ACC112 (cell line): ENCODE results near the gene IL18.

Source experiments
- H2AFZ ChIP-seq: fragments of 200-600 bp; sonication (generic); one replicate; pipeline ENCODE4 v1.6.0; 2017; ENCODE audit warnings: antibody characterized with exemption, low read length; ENCODE audit not compliant: unreplicated experiment
- H3K27ac ChIP-seq: fragments of 200-600 bp; sonication (generic); 2 replicates; pipeline ENCODE4 v1.5.1; 2014; ENCODE audit warnings: low read depth, mild to moderate bottlenecking, antibody characterized with exemption, low read length, moderate library complexity
- H3K27me3 ChIP-seq: fragments of 200-600 bp; sonication (generic); 2 replicates; pipeline ENCODE4 v1.6.1; 2014; ENCODE audit warnings: mild to moderate bottlenecking, antibody characterized with exemption, low read length, moderate library complexity, mixed read lengths; ENCODE audit not compliant: insufficient read depth
- H3K36me3 ChIP-seq: fragments of 200-600 bp; sonication (generic); 2 replicates; pipeline ENCODE4 v1.6.1; 2016; ENCODE audit warnings: mild to moderate bottlenecking, antibody characterized with exemption, low read length, moderate library complexity, mixed read lengths; ENCODE audit not compliant: insufficient read depth
- H3K4me1 ChIP-seq: fragments of 200-600 bp; sonication (generic); one replicate; pipeline ENCODE4 v1.6.1; 2016; ENCODE audit warnings: low read length, mixed read lengths; ENCODE audit not compliant: insufficient read depth, unreplicated experiment, control insufficient read depth
- H3K4me3 ChIP-seq: fragments of 200-600 bp; sonication (generic); 2 replicates; pipeline ENCODE4 v1.5.1; 2014; ENCODE audit warnings: mild to moderate bottlenecking, low read depth, low read length
- H3K79me2 ChIP-seq: fragments of 200-600 bp; sonication (generic); one replicate; pipeline ENCODE4 v1.6.0; 2016; ENCODE audit warnings: low read length; ENCODE audit not compliant: control insufficient read depth, unreplicated experiment, insufficient read depth

The IL18 gene

DNA sequence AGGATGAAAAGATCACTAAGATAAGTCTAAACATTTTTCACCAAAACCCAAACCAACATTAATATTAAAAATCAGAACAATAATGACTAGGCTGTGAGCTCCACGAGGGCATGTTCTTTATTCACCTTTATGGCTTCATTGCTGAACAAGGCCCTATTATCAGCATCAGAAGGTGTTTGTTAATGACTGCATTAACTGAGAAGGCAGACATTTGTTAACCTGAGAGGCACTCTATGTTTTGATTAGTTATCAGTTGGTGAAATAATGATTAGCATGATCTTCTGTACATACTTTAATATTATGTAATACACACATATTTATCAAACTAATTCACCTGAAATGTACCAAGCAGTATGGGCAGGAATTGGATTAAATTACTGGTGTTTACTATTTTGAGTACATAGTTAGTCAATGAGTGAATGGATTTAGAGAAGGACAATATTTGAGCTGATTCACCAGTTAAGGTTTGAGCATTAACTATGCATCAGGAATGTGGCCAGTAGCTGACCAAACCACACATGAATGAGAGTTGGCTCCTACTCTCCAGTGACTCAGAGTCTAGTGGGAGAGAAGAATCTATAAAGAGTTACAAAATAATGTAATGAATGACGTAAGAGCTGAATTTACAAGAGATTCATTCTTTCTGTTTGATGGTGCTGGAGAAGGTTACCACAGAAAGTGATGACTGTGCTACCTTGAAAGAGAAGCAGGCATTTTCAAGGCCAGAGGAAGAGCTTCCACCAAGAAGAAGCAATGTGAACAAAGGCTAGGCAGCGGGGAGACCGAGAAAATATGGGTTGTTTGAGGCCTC, 6.7 kb downstream of the IL18 start:
- Histone ChIP-seq H3K4me3 (no peak overlapping the region), H3K27ac (peak overlapping the region; percentile 76), H2AFZ (no peak overlapping the region), H3K79me2 (no peaks in the 10 kb centered on the region), H3K4me1 (peaks cover 28% of the 10 kb centered on the region), H3K27me3 (no peaks in the 10 kb centered on the region), H3K36me3 (no peaks in the 10 kb centered on the region)

DNA sequence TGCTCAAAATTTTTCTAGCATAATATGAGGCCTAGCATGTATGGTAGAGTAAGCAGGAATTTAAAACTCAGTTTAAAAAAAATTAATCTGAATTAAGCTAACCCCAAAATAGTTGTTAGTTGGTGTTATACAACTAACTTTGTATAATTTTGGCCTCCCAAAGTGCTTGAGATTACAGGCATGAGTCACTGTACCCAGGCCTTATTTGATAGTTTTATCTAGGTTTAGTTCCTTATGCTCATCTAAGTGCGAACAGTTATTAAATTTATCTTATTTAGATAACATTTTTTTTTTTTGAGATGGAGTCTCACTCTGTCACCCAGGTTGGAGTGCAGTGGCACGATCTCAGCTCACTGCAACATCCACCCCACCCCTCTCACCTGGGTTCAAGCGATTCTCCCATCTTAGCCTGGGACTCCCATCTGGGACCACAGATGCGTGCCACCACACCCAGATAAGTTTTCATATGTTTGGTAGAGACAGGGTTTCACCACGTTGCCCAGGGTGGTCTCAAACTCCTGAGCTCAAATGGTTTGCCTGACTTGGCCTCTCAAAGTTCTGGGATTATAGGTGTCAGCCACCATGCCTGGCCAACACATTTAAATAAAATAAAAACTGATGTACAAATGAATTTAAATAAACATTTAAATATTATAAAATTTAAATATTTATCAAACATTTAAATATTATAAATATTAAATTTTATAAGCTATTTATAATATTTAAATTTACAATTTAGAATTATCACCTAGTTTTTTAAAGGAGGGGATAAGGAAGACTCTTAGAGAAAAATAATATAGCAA, 7.5 kb downstream of the IL18 start:
- Histone ChIP-seq H2AFZ (no peak overlapping the region), H3K27me3 (no peaks in the 10 kb centered on the region), H3K4me1 (peaks cover 28% of the 10 kb centered on the region), H3K27ac (peak overlapping the region; percentile 76), H3K79me2 (no peaks in the 10 kb centered on the region), H3K4me3 (no peak overlapping the region), H3K36me3 (no peaks in the 10 kb centered on the region)

DNA sequence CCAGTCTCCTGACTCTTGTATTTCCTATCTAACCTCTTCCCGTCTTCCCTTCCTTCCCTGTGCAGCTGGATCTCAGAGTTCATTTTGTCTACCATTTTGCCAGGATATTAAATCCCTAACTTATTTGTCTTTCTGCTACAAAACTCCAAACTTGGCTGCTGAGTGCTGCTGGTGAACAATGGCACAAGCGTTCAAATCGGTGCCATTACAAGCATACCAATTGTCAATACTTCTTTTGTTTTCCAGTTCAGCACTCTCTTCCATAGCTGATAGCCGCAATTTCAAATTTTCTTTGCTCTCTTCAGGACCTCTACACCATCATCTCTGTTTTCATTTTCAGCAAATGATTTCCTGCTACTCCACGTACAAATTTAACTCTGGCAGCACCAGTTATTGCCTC, 13.4 kb downstream of the IL18 start:
- Histone ChIP-seq H2AFZ (no peak overlapping the region), H3K36me3 (no peaks in the 10 kb centered on the region), H3K27me3 (no peaks in the 10 kb centered on the region), H3K27ac (no peak overlapping the region), H3K79me2 (no peaks in the 10 kb centered on the region), H3K4me3 (no peak overlapping the region), H3K4me1 (no peaks in the 10 kb centered on the region)

DNA sequence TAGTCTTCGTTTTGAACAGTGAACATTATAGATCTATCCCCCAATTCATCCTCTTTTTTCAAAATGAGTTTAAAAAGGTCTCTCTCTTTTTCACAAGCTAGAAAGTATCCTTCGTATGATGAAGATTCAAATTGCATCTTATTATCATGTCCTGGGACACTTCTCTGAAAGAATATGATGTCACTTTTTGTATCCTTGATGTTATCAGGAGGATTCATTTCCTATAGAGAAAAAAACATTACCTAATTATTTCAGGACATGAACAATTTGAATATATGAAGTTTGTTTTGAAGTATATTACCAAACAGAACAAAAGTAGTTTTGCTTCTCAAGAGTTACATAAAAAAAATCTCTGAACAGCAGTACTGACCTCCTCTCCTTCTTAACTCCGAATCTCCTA, 20.3 kb downstream of the IL18 start:
- Histone ChIP-seq H2AFZ (no peak overlapping the region), H3K36me3 (no peaks in the 10 kb centered on the region), H3K4me3 (no peak overlapping the region), H3K27me3 (no peaks in the 10 kb centered on the region), H3K79me2 (no peaks in the 10 kb centered on the region), H3K27ac (no peak overlapping the region), H3K4me1 (no peaks in the 10 kb centered on the region)

GRCh38 chr11:112134473-112134872, 29.4 kb downstream of the IL18 start:
- Histone ChIP-seq H2AFZ (no peak overlapping the region), H3K27me3 (no peaks in the 10 kb centered on the region), H3K4me3 (no peak overlapping the region), H3K4me1 (no peaks in the 10 kb centered on the region), H3K27ac (no peak overlapping the region), H3K79me2 (no peaks in the 10 kb centered on the region), H3K36me3 (no peaks in the 10 kb centered on the region)

DNA sequence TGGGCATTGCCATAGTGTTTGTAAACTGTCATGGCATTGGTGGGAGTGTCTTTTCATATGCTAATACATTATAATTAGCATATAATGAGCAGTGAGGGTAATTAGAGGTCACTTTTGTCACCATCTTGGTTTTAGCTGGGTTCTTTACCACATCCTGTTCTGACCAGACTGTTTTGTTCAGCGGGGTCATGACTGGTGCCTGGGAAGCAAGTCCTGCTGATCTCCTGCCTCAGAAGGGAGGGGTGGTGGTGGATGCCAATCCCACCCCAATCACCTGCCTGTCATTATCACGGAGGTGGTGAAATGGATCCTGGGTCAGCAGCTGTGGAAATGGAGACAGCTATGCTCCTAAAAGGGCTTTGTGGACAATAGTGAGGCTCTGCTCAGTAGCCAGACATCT, 31.2 kb downstream of the IL18 start:
- Histone ChIP-seq H2AFZ (no peak overlapping the region), H3K4me1 (peaks cover 6% of the 10 kb centered on the region), H3K79me2 (no peaks in the 10 kb centered on the region), H3K27ac (no peak overlapping the region), H3K4me3 (no peak overlapping the region), H3K36me3 (no peaks in the 10 kb centered on the region), H3K27me3 (no peaks in the 10 kb centered on the region)

DNA sequence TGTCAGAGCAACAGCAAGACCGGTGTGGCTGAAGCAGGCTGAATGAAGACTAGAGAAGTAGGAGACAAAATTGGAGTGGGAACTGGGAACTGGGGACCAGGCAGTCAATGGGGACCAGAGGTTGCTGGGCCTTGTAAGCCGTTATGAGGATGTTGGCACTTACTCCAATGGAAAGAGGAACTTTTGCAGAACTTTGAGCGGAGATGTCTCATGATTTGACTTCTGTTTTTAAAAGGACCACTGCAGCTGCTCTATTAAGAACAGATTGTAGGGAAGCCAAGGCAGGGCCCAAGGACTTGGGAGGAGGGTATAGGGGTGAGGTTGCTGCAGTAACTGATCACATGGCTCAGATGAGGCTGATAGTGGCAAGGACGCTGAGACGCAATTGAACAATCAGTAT, 34.2 kb downstream of the IL18 start:
- no peak overlapping the region for H3K27ac ChIP-seq

GRCh38 chr11:112128483-112129121, 35.3 kb downstream of the IL18 start:
- H2AFZ ChIP-seq = no peak overlapping the region
- no peaks in the 10 kb centered on the region for H3K27me3 ChIP-seq
- H3K27ac ChIP-seq = no peak overlapping the region
- H3K79me2 ChIP-seq = no peaks in the 10 kb centered on the region
- H3K4me3 ChIP-seq = no peak overlapping the region
- H3K36me3 ChIP-seq = no peaks in the 10 kb centered on the region
- H3K4me1 ChIP-seq = peaks cover 6% of the 10 kb centered on the region

More for the DNA sequence above, 34.2 kb downstream of the IL18 start:
- no peaks in the 10 kb centered on the region for H3K36me3 ChIP-seq
- peaks cover 6% of the 10 kb centered on the region for H3K4me1 ChIP-seq
- H2AFZ ChIP-seq = no peak overlapping the region
- H3K4me3 ChIP-seq = no peak overlapping the region
- H3K27me3 ChIP-seq = no peaks in the 10 kb centered on the region
- H3K79me2 ChIP-seq = no peaks in the 10 kb centered on the region

DNA sequence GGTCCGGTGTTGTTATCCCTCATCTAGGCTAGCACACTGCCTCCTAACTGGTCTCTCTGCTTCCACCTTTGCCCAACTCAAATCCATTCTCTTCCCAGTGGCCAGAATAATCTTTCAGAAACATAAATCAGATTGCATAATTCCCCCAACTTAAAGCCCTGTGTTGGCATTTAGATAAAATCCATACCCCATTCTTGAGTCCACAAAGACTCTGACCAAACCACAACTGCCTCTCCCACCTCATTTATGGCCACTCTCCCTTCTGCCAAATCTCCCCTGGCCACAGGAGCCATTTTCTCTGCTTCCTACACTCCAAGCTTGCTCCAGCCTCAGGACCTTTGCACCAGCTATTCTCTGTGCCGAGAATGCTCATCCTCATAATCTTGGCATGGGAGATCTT, 36.8 kb downstream of the IL18 start:
- no peaks in the 10 kb centered on the region for H3K79me2 ChIP-seq
- no peak overlapping the region for H3K4me3 ChIP-seq
- no peaks in the 10 kb centered on the region for H3K36me3 ChIP-seq
- H3K27me3 ChIP-seq = no peaks in the 10 kb centered on the region
- no peak overlapping the region for H3K27ac ChIP-seq
- no peak overlapping the region for H2AFZ ChIP-seq
- peaks cover 6% of the 10 kb centered on the region for H3K4me1 ChIP-seq

GRCh38 chr11:112123129-112123528, 40.8 kb downstream of the IL18 start:
- Histone ChIP-seq H3K79me2 (no peaks in the 10 kb centered on the region), H2AFZ (no peak overlapping the region), H3K36me3 (no peaks in the 10 kb centered on the region), H3K4me3 (no peak overlapping the region), H3K27ac (no peak overlapping the region), H3K4me1 (peaks cover 8% of the 10 kb centered on the region), H3K27me3 (no peaks in the 10 kb centered on the region)
